OCI-LY3 (cell line): ENCODE data around the gene CAPN10.
A peak's percentile ranks its signal among the peaks of the same experiment; 100 is the strongest.

Experiments
- H2AFZ ChIP-seq: fragments of 200-600, 300-600 bp; shearing (Covaris generic); 2 replicates; pipeline ENCODE4 v1.6.0; 2014; ENCODE audit warnings: antibody characterized with exemption, low read depth, low read length
- H3K27ac ChIP-seq: fragments of 200-600, 300-600 bp; sonication (generic); 2 replicates; pipeline ENCODE4 v1.5.1; 2014; ENCODE audit warnings: mild to moderate bottlenecking, low read length, moderate library complexity, mixed read lengths
- H3K27me3 ChIP-seq: fragments of 200-600, 300-600 bp; sonication (generic); 2 replicates; pipeline ENCODE4 v1.6.1; 2014; ENCODE audit warnings: low read depth, low read length, mixed read lengths
- H3K36me3 ChIP-seq: fragments of 200-600, 300-600 bp; sonication (generic); replicated peaks from 2 replicates; pipeline ENCODE3; 2014; ENCODE audit warnings: low read depth, low read length, mixed read lengths
- H3K4me1 ChIP-seq: fragments of 300-600, 200-600 bp; sonication (generic); 2 replicates; pipeline ENCODE4 v1.6.1; 2014; ENCODE audit warnings: low read length, mixed read lengths
- H3K4me2 ChIP-seq: fragments of 200-600, 300-600 bp; sonication (generic); 2 replicates; pipeline ENCODE4 v1.6.1; 2014; ENCODE audit warnings: low read length, mixed read lengths
- H3K4me3 ChIP-seq: fragments of 300-600, 200-600 bp; sonication (generic); 2 replicates; pipeline ENCODE4 v1.5.1; 2014; ENCODE audit warnings: antibody characterized with exemption, mild to moderate bottlenecking, low read length, moderate library complexity
- H3K79me2 ChIP-seq: fragments of 300-600, 200-600 bp; shearing (Covaris generic); 2 replicates; pipeline ENCODE4 v1.6.1; 2014; ENCODE audit warnings: mild to moderate bottlenecking, low read length, mixed read lengths
- H3K9ac ChIP-seq: fragments of 300-600, 200-600 bp; shearing (Covaris generic); 2 replicates; pipeline ENCODE4 v1.6.0; 2014; ENCODE audit warnings: mild to moderate bottlenecking, low read length, moderate library complexity
- H3K9me3 ChIP-seq: fragments of 200-600, 300-600 bp; shearing (Covaris generic); 2 replicates; pipeline ENCODE4 v1.6.1; 2014; ENCODE audit warnings: low read length, mixed read lengths; ENCODE audit not compliant: insufficient read depth
- H4K20me1 ChIP-seq: fragments of 200-600, 300-600 bp; sonication (generic); 2 replicates; pipeline ENCODE4 v1.6.1; 2016; ENCODE audit warnings: low read length, mixed read lengths; ENCODE audit not compliant: insufficient read depth
- EZH2phosphoT487 ChIP-seq: fragments of 200-600 bp; shearing (Covaris generic); IDR thresholded peaks from 2 replicates; pipeline ENCODE4 v1.6.1; 2018; ENCODE audit warnings: antibody characterized with exemption, mixed run types, low read depth
- TF ChIP-seq, protein P1 (sequence below): fragments of 200-600, 300-600 bp; sonication (generic); IDR thresholded peaks from 2 replicates; pipeline ENCODE4 v1.5.1; 2014; ENCODE audit warnings: antibody characterized with exemption, low read length, low read depth

CAPN10 gene

DNA sequence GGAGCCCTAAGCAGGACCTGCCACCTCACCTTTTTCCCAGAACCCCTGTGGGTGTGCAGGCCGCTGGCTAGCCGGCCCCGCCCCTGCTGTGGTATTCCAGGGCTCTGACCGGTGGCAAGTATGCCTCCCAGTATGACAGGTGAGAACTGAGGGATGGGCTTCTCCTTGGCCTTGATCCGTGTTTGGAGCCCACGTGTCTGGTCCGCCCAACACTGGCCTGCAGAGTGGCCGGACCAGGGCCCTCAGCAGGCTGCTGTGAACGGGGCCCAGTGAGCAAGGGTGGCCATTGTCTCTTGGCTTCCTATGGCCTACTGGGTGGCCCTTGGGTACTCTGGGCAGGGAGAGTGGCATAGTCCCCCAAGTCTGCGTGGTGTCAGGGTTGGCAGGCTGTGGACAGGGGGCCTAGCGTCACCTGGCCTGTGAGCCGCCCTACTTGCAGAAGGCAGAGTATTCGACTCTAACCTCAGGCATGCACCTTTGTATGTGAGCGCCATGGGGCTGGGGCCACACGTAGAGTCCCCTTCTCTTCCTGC, 16.5 kb upstream of the CAPN10 start:
- peaks cover 26% of the 10 kb centered on the region for H3K79me2 ChIP-seq

DNA sequence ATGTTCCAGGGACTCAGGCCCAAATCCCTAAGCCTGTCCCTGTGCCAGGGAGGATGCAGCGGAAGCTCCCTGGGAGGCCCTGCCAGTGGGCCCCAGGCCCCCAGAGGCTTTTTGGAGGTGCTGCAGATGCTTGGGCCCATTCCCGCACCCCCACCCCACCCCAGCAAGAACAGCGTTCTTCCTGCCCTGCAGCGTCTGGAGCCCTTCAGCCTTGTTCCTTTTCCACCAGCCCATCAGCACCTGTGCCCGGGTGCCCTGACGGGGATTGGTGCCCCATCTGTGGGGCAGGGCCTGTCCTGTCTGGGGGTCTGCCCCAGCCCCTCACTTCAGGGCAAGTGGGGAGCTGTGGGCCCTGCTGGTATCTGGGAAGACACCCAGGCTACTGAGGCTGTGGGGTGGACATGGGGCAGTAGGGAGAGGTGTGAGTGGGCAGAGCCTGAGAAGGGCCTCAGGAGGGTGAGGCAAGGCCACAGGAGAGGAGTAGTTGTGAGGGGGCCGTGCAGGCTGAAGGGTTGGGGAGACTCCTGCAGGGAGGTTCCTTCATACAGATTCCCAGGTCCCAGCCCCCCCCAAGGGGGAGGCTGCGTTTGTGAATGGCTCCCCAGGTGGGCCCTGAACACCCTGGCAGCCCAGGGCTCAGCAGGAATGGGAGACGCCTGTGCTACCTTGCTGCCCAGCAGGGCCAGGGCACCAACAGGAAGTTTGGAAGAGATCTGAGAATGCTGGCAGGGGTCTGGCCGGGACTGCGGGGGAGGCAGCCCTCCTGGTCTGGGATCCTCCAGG, 15.8 kb upstream of the CAPN10 start:
- no peaks in the 10 kb centered on the region for H3K9me3 ChIP-seq
- no peaks in the 10 kb centered on the region for H3K27me3 ChIP-seq
- H2AFZ ChIP-seq, result no peak overlapping the region
- H3K79me2 ChIP-seq, result peaks cover 26% of the 10 kb centered on the region
- H3K27ac ChIP-seq, result no peak overlapping the region
- peaks cover 9% of the 10 kb centered on the region; the same call in 1 of the 2 replicates for H4K20me1 ChIP-seq
- no peak overlapping the region for H3K9ac ChIP-seq
- peaks cover 23% of the 10 kb centered on the region for H3K4me1 ChIP-seq
- no peak overlapping the region for H3K4me3 ChIP-seq
- TF ChIP-seq EZH2phosphoT487, result no peak
- TF ChIP-seq, protein P1, sequence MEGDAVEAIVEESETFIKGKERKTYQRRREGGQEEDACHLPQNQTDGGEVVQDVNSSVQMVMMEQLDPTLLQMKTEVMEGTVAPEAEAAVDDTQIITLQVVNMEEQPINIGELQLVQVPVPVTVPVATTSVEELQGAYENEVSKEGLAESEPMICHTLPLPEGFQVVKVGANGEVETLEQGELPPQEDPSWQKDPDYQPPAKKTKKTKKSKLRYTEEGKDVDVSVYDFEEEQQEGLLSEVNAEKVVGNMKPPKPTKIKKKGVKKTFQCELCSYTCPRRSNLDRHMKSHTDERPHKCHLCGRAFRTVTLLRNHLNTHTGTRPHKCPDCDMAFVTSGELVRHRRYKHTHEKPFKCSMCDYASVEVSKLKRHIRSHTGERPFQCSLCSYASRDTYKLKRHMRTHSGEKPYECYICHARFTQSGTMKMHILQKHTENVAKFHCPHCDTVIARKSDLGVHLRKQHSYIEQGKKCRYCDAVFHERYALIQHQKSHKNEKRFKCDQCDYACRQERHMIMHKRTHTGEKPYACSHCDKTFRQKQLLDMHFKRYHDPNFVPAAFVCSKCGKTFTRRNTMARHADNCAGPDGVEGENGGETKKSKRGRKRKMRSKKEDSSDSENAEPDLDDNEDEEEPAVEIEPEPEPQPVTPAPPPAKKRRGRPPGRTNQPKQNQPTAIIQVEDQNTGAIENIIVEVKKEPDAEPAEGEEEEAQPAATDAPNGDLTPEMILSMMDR, result no peak
- H3K36me3 ChIP-seq, result no peaks in the 10 kb centered on the region
- no peak overlapping the region for H3K4me2 ChIP-seq

More for the DNA sequence above, 16.5 kb upstream of the CAPN10 start:
- no peak overlapping the region for H3K27ac ChIP-seq
- TF ChIP-seq, protein P1, result no peak
- no peak for TF ChIP-seq EZH2phosphoT487
- H2AFZ ChIP-seq, result no peak overlapping the region
- peak overlapping the region; percentile 84; the same call in 1 of the 2 replicates for H3K9ac ChIP-seq
- H3K4me3 ChIP-seq, result peak overlapping the region; percentile 85; the same call in 1 of the 2 replicates
- H3K9me3 ChIP-seq, result no peaks in the 10 kb centered on the region
- H3K4me2 ChIP-seq, result peak overlapping the region; percentile 95; the same call in 1 of the 2 replicates
- no peaks in the 10 kb centered on the region for H3K27me3 ChIP-seq
- H3K36me3 ChIP-seq, result no peaks in the 10 kb centered on the region
- H4K20me1 ChIP-seq, result peaks cover 9% of the 10 kb centered on the region; the same call in 1 of the 2 replicates
- H3K4me1 ChIP-seq, result peaks cover 30% of the 10 kb centered on the region

DNA sequence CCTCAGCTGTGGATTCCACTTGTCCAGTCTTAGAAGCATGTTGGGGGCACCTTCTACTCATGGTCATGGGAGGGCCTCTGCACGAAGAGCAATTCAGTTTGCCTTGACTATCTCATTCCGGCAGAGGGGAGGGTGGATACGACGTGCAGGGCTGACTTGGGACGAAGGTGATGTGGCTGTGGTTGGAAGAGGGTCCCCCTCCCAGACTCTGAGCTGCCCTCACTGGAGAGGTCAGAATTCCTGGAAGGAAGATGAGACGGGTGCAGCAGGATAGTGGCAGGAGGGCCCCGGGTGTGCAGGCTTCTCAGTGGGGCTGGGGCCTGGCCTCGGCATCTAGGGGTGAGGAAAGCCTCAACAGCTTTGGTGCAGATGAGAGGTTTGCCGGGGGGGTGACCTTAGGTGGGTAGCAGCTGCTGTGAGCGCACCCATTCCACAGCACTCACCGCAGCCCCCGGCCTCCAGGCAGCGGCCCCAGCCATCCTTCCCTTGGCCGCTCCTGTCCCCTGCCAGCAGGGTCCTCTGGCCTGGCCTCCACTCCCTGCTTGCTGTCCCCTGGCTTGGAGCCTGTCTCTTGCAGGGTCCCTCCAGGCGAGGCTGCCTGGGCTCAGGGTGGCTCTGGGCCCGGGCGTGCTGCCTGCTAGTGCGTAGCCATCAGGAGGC, 15.1 kb upstream of the CAPN10 start:
- H4K20me1 ChIP-seq, result peaks cover 9% of the 10 kb centered on the region; the same call in 1 of the 2 replicates
- peaks cover 17% of the 10 kb centered on the region for H3K4me1 ChIP-seq
- no peak overlapping the region for H3K4me3 ChIP-seq
- H3K9ac ChIP-seq, result no peak overlapping the region
- no peaks in the 10 kb centered on the region for H3K27me3 ChIP-seq
- H3K4me2 ChIP-seq, result no peak overlapping the region
- H2AFZ ChIP-seq, result no peak overlapping the region
- H3K9me3 ChIP-seq, result no peaks in the 10 kb centered on the region
- no peak overlapping the region for H3K27ac ChIP-seq
- peaks cover 26% of the 10 kb centered on the region for H3K79me2 ChIP-seq
- no peak for TF ChIP-seq EZH2phosphoT487
- TF ChIP-seq, protein P1, result no peak
- no peaks in the 10 kb centered on the region for H3K36me3 ChIP-seq
